Epithelial cell of prostate (primary cell): ENCODE measurements around the gene CAP1.

Experiments used
- DNase-seq: peaks from one replicate; pipeline ENCODE4 v3.0.0-alpha.2; 2011; ENCODE audit warnings: low read depth, low spot score
- H3K27ac ChIP-seq: fragments of 450-650 bp; 2 replicates; pipeline ENCODE4 v1.5.1; 2017; ENCODE audit warnings: mild to moderate bottlenecking

Gene CAP1

GRCh38 chr1:40092706-40093639, 52.4 kb downstream of the CAP1 start:
- no peak for DNase-seq
- no peak overlapping the region for H3K27ac ChIP-seq

GRCh38 chr1:40094466-40095110, 54.1 kb downstream of the CAP1 start:
- DNase-seq: no peak
- H3K27ac ChIP-seq: no peak overlapping the region

GRCh38 chr1:40095806-40096205, 55.3 kb downstream of the CAP1 start:
- no peak for DNase-seq
- no peak overlapping the region for H3K27ac ChIP-seq

- H3K27ac ChIP-seq: no peak overlapping the region
- DNase-seq: no peak
These were observed 56.1 kb downstream of the CAP1 start for GRCh38 chr1:40096646-40096976.

- no peak within 1 kb of the TSS for H3K27ac ChIP-seq
- DNase-seq: no peak
These were observed 56.7 kb downstream of the CAP1 start, which contains the start of gene PPT1 for GRCh38 chr1:40096977-40097782. Gene PPT1, minus strand, starts transcription at chr1:40097252. Its CDS starts 14 bp downstream, at chr1:40097238.

- DNase-seq: no peak
- H3K27ac ChIP-seq: no peak overlapping the region
These were observed 61.5 kb downstream of the CAP1 start for GRCh38 chr1:40102038-40102437.

GRCh38 chr1:40102896-40103295, 62.4 kb downstream of the CAP1 start:
- no peak for DNase-seq
- no peak overlapping the region for H3K27ac ChIP-seq

GRCh38 chr1:40105028-40105427, 64.5 kb downstream of the CAP1 start:
- no peak for DNase-seq
- H3K27ac ChIP-seq: no peak overlapping the region

GRCh38 chr1:40107290-40107959, 66.9 kb downstream of the CAP1 start:
- DNase-seq: peak; percentile 60
- H3K27ac ChIP-seq: peak overlapping the region; percentile 25

- DNase-seq: no peak
- H3K27ac ChIP-seq: no peak overlapping the region
These were observed 69.9 kb downstream of the CAP1 start for GRCh38 chr1:40110389-40110788.

- no peak overlapping the region for H3K27ac ChIP-seq
- DNase-seq: no peak
These were observed 73.9 kb downstream of the CAP1 start for GRCh38 chr1:40114400-40114799.

- DNase-seq: no peak
- no peak overlapping the region for H3K27ac ChIP-seq
These were observed 79.6 kb downstream of the CAP1 start for GRCh38 chr1:40120128-40120527.
